GM18907 (cell line): Measurements from ENCODE around the gene PHF21A.
"Not testable (repeated sequence)": the region's sequence is repeated elsewhere in the genome, so short reads cannot be mapped to it uniquely, and the experiment has no call there.

Source experiments
- ATAC-seq: cut with Tn5 transposase; IDR thresholded peaks from one replicate; pipeline ENCODE4 v1.9.1; 2021; ENCODE audit warnings: mild to moderate bottlenecking, moderate library complexity; ENCODE audit not compliant: unreplicated experiment

Gene PHF21A

GRCh38 chr11:45988921-45989320, 132.3 kb downstream of the PHF21A start:
- no peak for ATAC-seq

DNA sequence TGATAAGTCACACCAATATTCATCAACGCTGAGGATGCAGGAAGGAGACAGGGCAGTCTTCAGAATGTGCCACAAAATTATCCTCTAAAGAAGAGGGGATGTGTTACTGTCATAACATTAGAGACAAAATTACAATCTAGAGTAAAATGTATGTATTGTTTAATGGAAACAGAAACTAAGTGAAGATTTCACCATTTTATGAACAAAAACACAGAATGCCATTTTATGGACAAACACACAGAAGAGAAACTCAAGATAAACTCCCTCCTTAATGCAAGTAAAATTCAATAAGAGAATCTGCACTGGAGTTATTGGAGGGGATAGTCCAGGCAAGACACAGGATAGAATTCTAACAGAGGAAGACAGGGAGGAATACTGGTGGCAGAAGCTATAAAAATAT, 136.0 kb downstream of the PHF21A start:
- no peak for ATAC-seq

DNA sequence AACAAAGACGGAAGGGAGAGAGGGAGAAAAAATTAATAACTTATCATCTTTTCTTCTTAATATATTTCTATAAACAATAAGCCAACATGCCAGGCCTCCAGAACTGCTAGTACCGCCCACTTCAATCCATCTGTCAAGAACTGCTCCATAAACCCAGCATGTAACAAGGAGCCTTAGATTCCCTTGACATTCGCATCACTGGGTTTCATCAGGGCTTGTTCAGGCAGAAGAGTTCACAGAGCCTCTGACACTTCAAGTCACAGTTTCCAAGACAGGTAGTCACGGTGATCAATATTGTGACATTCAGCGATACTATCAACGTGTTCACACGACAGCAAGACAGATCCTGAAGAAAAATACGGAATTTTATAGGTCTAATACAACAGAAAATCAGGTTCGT, 137.1 kb downstream of the PHF21A start:
- no peak for ATAC-seq

DNA sequence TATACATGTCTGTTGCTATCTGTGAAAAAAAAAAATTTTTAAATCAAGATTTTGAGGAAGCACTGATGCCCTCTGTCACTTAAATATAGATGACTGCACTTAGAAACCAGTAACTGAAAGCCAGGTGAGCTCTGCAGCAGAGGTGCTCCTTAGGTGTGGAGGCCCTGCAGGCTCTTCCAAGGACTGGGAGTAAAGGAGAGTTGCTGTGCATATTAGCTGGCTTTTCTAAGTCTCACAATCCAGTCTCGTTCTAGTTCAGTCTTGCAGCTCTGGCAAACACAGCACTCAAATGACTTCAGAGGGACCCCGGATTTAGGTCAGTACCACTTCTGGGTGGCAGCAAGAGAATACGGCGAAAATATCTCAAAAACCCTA, 137.8 kb downstream of the PHF21A start:
- ATAC-seq = no peak

DNA sequence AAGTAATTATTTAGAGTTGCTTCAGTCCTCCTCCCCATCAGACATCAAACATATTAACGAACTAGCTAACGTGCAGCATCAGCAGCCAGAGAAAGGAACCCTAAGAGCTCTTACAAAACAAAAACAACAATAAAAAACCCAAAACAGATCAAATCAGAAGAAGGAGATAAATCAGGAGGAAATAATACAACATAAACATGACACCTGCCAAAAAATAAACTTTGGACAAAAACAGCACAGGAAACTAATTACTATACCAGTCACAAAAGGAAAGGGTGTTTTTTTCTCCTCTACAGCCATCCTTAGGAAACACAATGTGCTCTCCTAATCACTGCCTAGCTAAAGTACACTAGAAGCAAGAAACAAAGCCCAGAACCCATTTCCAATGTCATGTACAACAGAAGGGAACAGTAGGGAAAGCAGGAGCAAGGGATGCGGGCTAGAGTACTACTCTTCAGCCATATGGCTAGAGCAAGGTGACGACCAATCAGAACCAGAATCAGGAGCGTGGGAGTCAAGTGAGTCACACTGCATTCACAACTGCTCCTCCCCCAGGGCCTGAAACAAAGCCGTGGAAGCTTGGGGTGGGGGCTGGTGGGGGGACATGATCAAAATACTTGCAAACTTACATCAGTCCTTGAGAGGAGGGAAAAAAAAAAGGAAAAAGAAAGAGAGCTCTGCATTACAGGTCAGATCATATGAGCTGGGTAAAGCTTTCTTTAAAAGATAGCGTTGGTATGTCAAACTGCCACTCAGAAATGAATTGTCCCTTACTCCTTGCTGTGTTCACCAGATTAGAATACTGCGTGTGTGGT, 138.4 kb downstream of the PHF21A start:
- no peak for ATAC-seq

DNA sequence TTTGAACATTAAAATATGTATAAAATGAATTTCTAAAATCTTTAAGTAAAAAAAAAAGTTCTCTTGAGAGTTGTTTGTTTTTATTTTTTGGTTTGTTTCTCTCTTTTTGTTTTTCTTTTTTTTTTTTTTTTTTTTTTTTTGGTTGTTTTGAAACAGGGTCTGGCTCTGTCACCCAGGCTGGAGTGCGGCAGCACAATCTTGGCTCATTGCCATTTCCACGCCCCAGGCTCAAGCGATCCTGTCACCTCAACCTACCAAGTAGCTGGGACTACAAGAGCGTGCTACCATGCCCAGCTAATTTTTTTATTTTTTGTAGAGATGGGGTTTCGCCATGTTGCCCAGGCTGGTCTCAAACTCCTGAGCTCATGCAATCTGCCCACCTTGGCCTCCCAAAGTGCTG, 139.4 kb downstream of the PHF21A start:
- not testable (repeated sequence) for ATAC-seq

DNA sequence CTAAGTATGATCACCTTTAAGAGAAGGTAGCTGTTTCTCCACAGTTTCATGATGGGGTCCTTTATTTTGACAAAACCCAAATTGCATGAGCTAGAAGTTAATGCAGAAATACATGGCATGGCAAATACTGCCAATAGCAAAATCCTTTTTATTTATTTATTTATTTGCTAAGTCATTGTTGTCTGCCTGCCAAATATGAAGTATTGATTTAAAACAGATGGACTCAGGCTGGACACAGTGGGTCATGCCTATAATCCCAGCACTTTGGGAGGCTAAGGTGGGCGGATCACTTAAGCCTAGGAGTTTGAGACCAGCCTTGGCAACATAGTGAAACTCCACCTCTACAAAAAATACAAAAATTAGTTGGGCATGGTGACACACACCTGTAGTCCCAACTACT, 146.4 kb downstream of the PHF21A start:
- ATAC-seq = no peak

DNA sequence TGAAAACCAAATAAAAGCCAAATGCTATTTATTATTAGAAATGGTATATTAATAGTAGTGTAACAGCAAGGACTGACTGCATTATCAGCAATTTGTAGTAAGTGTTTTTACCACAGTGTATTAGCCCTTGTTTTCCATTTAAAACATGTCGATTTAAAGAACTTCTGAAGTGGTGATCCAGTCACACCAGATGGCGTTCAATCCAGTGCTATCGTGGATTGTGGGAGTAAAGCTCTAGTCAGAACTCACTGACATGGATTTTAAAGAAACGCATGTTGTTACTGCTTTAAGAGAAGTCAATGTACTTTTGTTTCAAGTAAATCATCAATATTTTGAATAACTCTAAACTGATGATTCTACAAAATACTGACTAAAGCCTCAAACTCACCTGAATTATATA, 147.7 kb downstream of the PHF21A start:
- no peak for ATAC-seq

GRCh38 chr11:45968901-45969300, 152.4 kb downstream of the PHF21A start:
- no peak for ATAC-seq

DNA sequence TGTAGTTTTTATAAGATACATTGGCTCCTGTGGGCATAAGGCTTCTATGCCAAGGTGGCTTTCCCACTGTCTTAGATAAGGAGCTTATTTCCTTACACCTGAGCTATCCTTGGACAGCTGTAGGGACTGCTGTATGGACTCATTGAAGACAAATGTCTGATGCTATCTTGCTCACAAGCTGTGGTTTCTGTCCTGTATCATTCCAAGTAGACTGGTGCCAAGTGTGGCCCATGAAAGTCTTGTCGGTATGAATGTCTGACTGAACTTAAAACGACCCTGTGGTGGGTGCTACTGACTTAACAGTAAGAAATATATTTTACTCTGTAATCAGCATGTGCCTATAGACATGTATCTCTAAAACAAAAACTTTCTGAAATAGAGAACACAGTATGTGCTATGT, 153.7 kb downstream of the PHF21A start:
- no peak for ATAC-seq

DNA sequence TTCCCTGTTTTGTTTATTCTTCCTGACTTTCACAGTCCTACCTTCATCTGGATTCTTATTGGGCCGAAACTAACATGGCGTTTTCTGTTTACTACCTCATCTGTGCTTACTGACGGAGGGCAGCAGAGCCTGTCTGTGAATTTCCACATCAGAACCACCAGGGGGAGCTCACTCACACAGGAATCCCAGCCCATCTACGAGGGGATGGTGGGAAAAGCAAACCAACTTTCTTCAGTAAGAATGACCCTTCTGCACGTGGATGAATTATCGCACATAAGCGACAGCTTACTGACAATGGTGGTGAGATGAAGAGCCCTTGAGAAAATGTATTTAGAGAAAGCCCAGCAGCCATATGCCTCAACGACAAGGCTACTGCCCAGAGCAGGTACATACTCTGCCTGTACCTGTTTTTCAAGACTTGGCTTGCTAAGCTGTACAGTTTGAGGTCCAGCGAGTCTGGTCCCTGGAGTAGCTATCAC, 156.3 kb downstream of the PHF21A start:
- no peak for ATAC-seq

DNA sequence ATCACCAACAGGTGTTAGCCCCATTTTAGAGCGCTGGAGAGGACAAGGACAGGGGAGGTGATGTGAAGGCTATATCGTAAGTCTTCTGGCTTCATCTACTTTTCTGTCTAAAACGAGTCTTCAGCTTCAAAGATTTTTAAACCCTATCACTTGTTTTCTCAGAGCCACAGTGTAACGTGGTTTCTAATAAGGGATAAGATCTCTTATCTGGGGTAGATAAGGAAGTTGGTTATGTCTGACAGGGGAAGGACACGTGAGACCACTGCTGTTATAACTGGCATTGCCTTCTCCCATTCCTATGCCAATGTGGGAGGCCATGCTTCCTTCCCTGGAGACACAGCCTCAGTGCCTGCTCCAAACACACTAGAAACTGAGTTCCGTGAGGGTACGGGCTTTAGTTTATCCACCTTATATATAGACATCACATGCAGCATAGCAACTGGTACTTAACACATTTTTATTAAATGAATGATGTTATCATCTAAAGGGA, 159.5 kb downstream of the PHF21A start:
- no peak for ATAC-seq

DNA sequence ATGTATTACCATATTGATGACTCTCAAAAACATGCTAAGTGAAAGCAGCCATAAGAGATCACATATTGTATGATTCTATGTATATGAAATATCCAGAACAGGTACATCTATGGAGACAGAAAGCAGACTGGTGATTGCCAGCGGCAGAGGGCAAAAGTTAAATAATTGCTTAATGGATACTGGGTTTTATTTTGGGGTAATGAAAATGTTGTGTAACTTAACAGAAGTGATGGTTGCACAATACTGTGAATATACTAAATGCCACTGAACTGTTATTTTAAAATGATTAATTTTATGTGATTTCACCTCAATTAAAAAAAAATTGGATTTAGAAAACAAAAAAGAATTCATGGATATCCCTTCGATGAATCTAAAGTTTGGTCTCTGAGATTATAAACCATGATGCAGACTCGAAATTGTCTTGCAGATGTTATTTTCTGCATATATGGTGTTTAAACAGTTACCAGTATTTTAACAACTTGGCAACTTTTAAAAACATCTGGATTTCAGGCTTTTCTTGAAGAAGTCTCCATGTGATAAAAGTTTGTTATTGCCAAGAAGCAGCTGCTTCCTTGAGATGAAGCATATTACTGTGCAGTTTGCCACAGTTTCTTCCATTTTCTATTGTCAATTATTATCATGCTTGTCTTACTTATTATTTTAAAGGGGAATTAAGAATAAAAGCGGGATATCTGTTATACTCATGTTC, 160.7 kb downstream of the PHF21A start:
- ATAC-seq = no peak

DNA sequence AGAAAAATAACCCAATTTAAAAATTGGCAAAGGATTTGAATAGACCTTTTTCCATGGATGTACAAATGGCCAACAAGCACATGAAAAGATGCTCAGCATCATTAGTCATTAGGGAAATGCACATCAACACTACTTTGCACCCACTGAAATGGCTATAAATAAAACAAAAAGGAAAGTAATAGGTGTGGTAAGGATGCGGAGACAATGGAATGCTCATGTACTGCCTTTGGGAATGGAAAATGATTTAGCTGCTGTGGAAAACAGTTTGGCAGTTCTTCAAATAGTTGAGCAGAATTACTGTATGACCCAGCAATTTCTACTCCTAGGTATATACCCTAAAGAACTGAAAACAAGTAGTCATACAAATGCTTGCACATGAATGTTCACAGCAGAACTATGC, 161.4 kb downstream of the PHF21A start:
- ATAC-seq = no peak

DNA sequence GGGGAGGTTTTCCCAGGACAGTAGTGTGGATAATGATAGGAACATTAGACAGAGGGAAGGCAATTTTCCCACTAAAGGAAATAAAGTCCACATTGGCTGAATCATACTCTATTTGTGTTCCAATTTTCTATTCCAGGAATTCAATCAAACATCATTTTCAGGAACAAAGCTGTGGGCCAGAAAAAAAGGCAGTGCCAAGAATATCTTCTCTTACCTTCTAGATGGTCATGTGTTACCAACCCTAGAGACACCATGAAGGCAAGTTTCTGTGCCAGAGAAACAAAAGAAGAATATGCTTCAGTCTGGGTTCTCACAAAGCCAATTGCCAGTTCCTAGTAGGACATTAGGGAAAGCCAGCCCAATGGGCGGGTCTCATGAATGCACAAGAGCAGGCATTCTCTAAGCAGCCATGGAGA, 171.3 kb downstream of the PHF21A start:
- ATAC-seq = no peak

DNA sequence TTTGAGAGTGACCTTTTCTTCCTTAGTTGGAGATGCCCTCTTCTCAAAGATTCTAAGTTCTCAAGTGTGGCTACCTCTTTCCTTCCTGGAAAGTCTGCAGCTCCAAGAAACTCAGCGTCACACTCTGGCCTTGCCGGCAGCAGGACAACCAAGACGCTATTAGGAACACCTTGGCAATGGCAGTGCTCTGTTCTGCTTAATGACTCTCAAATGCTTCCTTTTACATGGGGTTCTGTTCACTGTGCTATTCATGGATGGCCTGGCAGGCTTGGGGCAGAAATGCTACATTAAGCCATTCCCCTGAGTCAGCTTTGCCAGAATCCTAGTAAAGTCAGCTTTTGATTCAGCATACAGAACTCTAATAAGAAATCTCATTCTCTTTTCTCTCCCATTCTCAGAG, 172.9 kb downstream of the PHF21A start:
- ATAC-seq = no peak

DNA sequence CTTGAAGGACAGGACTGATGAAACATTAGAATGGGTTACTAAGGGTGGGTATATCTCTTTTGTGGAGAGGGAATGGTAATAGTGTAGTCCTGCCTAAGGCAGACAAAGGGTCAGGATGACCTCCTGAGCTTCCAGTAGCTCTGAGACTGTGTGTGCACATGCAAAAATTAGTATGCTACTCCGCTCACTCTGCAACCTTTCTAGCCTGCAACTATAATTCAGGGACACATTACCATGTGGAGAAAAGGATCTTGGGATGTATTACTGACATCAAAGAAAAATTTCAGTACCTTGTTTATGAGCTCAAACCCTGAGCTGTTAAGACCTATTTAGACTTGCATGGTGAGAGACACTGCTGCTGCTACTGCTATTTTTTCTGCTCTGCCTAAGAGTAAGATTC, 173.4 kb downstream of the PHF21A start:
- no peak for ATAC-seq

GRCh38 chr11:45945397-45945999, 175.8 kb downstream of the PHF21A start:
- no peak for ATAC-seq

GRCh38 chr11:45942381-45942780, 178.9 kb downstream of the PHF21A start:
- ATAC-seq = no peak

DNA sequence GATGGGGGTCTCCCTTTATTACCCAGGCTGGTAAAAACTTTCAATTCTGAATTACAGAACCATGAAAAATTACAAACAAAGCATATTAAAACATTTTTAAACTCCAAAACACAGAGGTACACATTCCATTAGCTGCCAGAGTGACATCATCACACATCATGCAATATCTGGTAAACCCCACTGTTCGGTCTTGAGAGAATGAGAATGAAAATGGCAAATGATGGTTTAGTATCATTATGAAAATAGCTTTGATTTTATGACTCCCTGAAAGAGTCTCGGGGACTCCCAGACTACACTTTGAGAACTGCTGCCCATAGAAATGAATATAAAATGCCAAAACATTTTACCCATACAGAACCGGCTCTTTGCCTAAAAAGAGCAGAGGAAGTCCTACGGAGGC, 180.0 kb downstream of the PHF21A start:
- ATAC-seq = no peak

GRCh38 chr11:45939836-45940235, 181.4 kb downstream of the PHF21A start:
- no peak for ATAC-seq

GRCh38 chr11:45937916-45938315, 183.3 kb downstream of the PHF21A start:
- no peak for ATAC-seq
